Loucy (cell line): ENCODE results near the gene LMF2.

ENCODE experiments used
- H2AFZ ChIP-seq: fragments of 200-600 bp; sonication (generic); 2 replicates; pipeline ENCODE4 v1.6.0; 2016; ENCODE audit warnings: antibody characterized with exemption, mild to moderate bottlenecking, low read length, moderate library complexity
- H3F3A ChIP-seq: fragments of 200-600 bp; 2 replicates; pipeline ENCODE4 v1.6.0; 2016; ENCODE audit warnings: antibody characterized with exemption, low read depth, mild to moderate bottlenecking
- H3K27me3 ChIP-seq: fragments of 200-600 bp; sonication (generic); 2 replicates; pipeline ENCODE4 v1.6.1; 2014; ENCODE audit warnings: low read length, mild to moderate bottlenecking; ENCODE audit not compliant: insufficient read depth, poor library complexity, severe bottlenecking
- H3K36me3 ChIP-seq: fragments of 200-600 bp; sonication (generic); 2 replicates; pipeline ENCODE4 v1.6.1; 2016; ENCODE audit warnings: low read length; ENCODE audit not compliant: insufficient read depth
- H3K4me1 ChIP-seq: fragments of 200-600 bp; sonication (generic); 2 replicates; pipeline ENCODE4 v1.5.1; 2014; ENCODE audit warnings: low read length, mild to moderate bottlenecking; ENCODE audit not compliant: insufficient read depth, poor library complexity, severe bottlenecking
- H3K4me2 ChIP-seq: fragments of 200-600 bp; sonication (generic); 2 replicates; pipeline ENCODE4 v1.6.0; 2014; ENCODE audit warnings: antibody characterized with exemption, low read length, low read depth, mild to moderate bottlenecking; ENCODE audit not compliant: poor library complexity, severe bottlenecking
- H3K4me3 ChIP-seq: fragments of 200-600 bp; sonication (generic); 2 replicates; pipeline ENCODE4 v1.5.1; 2014; ENCODE audit warnings: low read length, mild to moderate bottlenecking, mixed read lengths; ENCODE audit not compliant: poor library complexity, severe bottlenecking
- H3K79me2 ChIP-seq: fragments of 200-600 bp; sonication (generic); 2 replicates; pipeline ENCODE4 v1.6.1; 2014; ENCODE audit warnings: low read length; ENCODE audit not compliant: insufficient read depth
- H3K9ac ChIP-seq: fragments of 200-600 bp; sonication (generic); 2 replicates; pipeline ENCODE4 v1.6.0; 2014; ENCODE audit warnings: mild to moderate bottlenecking, low read depth, low read length, moderate library complexity; ENCODE audit not compliant: poor library complexity, severe bottlenecking
- H3K9me2 ChIP-seq: fragments of 200-600 bp; sonication (generic); replicated peaks from 2 replicates; pipeline ENCODE4 v1.6.1; 2016; ENCODE audit warnings: low read depth, low read length, mixed read lengths
- H3K9me3 ChIP-seq: fragments of 200-600 bp; sonication (generic); 2 replicates; pipeline ENCODE4 v1.6.1; 2014; ENCODE audit warnings: mild to moderate bottlenecking, antibody characterized with exemption, low read length, low read depth; ENCODE audit not compliant: insufficient read depth
- H4K20me1 ChIP-seq: fragments of 200-600 bp; sonication (generic); 2 replicates; pipeline ENCODE4 v1.6.0; 2014; ENCODE audit warnings: antibody characterized with exemption, low read length, mild to moderate bottlenecking; ENCODE audit not compliant: insufficient read depth, poor library complexity, severe bottlenecking
- EZH2phosphoT487 ChIP-seq: fragments of 200-600 bp; IDR thresholded peaks from 2 replicates; pipeline ENCODE4 v1.6.1; 2018; ENCODE audit warnings: antibody characterized with exemption, mild to moderate bottlenecking, moderate library complexity, borderline replicate concordance
- TF ChIP-seq, protein P1 (sequence below): fragments of 200-600 bp; sonication (generic); conservative IDR thresholded peaks from 2 replicates; pipeline ENCODE4 v1.5.1; 2014; ENCODE audit warnings: mild to moderate bottlenecking, antibody characterized with exemption, low read length

The LMF2 gene

DNA sequence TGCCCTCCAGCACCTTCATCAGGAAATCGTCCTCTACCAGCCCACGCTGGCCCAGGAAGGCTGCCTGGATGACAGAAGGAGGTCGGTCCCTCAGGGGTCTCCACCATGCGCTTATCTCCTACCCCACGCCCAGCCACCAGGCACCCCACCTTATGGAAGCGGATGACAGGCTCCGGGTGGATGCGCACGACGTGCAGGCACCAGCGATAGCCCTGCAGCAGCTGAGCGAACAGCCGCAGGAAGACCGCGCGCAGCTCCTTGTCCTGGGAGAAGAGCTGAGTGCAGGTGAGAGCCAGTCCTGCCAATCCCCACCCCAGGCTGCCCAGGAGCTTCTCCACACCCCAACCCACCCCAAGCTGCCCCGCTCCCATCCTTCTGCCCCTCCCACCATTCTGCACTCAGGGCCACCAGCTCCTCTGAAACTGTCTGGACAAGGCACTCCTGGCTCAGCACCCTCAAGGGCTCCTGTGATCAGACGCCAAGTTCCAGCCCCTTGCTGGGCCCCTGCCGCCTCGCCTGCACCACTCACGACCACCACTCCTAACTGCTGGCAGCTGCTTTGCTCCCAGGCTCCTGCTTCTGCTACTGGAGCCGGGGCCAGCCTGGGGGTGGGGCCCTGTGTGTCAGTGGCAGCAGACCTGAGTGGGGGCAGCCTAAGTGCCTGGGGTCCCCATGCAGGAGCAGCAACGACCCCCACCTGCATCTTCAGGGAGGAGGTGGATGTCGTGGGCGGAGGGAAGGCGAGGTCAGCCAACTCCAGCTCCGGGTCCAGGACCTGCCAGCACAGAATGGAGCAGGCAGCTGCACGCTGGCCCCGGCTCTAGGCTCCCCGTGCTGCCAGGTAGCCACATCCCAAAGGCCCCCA, 42.2 kb downstream of the LMF2 start:
- peaks cover 20% of the 10 kb centered on the region for H4K20me1 ChIP-seq
- peaks cover 6% of the 10 kb centered on the region; the same call in 1 of the 2 replicates for H3F3A ChIP-seq

DNA sequence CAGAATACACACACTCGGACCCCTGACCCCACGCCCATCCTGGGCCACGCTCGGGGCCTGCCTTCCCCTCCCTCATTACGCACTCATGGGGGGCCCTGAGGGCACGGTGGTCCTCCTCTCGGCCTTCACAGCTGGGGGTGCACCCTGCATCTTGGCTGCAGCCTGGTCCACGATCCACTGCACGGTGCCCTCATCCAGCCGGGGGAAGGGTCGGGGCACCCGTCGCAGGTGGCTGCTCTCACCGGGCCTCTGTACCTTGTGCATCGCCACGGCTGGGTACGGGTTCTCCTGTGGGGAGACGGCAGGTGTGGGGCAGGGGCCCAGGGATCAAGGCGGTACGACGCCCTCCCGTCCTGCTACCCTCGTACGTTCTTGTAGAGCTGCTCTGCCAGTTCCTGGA, 43.1 kb downstream of the LMF2 start:
- Histone ChIP-seq H3K4me2 (no peak overlapping the region), H3K79me2 (peaks cover 50% of the 10 kb centered on the region), H3K9me3 (no peaks in the 10 kb centered on the region), H4K20me1 (peaks cover 20% of the 10 kb centered on the region), H3F3A (peaks cover 3% of the 10 kb centered on the region; the same call in 1 of the 2 replicates), H3K9me2 (no peaks in the 10 kb centered on the region), H3K9ac (no peak overlapping the region), H3K4me1 (peaks cover 26% of the 10 kb centered on the region), H2AFZ (no peak overlapping the region), H3K36me3 (peaks cover 80% of the 10 kb centered on the region; the same call in 1 of the 2 replicates), H3K4me3 (no peak overlapping the region), H3K27me3 (no peaks in the 10 kb centered on the region)
- no peak for TF ChIP-seq EZH2phosphoT487
- TF ChIP-seq, protein P1, sequence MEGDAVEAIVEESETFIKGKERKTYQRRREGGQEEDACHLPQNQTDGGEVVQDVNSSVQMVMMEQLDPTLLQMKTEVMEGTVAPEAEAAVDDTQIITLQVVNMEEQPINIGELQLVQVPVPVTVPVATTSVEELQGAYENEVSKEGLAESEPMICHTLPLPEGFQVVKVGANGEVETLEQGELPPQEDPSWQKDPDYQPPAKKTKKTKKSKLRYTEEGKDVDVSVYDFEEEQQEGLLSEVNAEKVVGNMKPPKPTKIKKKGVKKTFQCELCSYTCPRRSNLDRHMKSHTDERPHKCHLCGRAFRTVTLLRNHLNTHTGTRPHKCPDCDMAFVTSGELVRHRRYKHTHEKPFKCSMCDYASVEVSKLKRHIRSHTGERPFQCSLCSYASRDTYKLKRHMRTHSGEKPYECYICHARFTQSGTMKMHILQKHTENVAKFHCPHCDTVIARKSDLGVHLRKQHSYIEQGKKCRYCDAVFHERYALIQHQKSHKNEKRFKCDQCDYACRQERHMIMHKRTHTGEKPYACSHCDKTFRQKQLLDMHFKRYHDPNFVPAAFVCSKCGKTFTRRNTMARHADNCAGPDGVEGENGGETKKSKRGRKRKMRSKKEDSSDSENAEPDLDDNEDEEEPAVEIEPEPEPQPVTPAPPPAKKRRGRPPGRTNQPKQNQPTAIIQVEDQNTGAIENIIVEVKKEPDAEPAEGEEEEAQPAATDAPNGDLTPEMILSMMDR, result no peak

More for the DNA sequence above, 42.2 kb downstream of the LMF2 start:
- Histone ChIP-seq H3K4me3 (no peak overlapping the region), H3K9me3 (no peaks in the 10 kb centered on the region), H3K9me2 (no peaks in the 10 kb centered on the region), H3K9ac (no peak overlapping the region), H3K36me3 (peaks cover 72% of the 10 kb centered on the region; the same call in 1 of the 2 replicates), H3K4me1 (peaks cover 28% of the 10 kb centered on the region), H3K4me2 (no peak overlapping the region), H3K79me2 (peaks cover 50% of the 10 kb centered on the region), H3K27me3 (no peaks in the 10 kb centered on the region), H2AFZ (no peak overlapping the region)
- TF ChIP-seq EZH2phosphoT487, result no peak
- TF ChIP-seq, protein P1, result no peak

DNA sequence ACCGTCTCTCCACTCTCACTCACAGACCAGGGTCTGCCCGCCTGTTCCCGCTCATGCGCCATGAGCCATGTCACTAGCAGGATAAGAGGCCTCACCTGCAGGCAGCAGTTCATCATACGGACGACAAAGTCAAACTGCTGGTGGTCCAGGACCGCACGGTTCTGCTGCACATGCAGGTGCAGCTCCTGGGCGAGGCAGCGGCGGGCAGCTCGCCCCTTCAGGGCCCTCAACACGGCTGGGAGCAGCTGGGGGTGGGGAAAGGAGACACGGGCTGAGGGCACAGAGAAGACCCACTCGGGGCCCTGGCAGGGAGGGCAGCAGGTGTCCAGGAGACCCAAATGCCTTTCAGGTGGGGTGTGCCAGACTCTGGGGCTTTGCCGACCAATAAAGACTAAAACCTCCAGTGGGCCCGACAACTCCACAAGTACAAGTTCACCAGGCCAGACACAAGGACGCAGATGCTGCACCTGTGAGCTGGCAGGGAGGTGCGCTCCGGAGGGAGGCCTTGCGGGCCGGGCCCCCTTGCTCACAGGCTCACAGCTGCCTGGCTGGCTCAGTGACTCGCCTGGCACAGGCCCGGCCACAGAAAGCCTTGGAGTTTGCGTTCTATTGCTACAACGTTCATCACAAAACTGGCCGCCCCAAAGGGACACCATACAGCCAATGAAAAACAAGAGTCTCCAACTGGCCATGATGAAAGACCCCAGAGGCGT, 44.2 kb downstream of the LMF2 start:
- peaks cover 91% of the 10 kb centered on the region; the same call in 1 of the 2 replicates for H3K36me3 ChIP-seq
- H3K4me3 ChIP-seq, result no peak overlapping the region
- H3K9ac ChIP-seq, result no peak overlapping the region
- H3K27me3 ChIP-seq, result no peaks in the 10 kb centered on the region
- H3K4me1 ChIP-seq, result peaks cover 17% of the 10 kb centered on the region
- H3K79me2 ChIP-seq, result peaks cover 41% of the 10 kb centered on the region
- peaks cover 11% of the 10 kb centered on the region for H4K20me1 ChIP-seq
- no peak overlapping the region for H3K4me2 ChIP-seq
- TF ChIP-seq, protein P1, result no peak
- no peak for TF ChIP-seq EZH2phosphoT487
- no peak overlapping the region for H2AFZ ChIP-seq
- no peaks in the 10 kb centered on the region for H3K9me3 ChIP-seq
- H3K9me2 ChIP-seq, result no peaks in the 10 kb centered on the region
- no peaks in the 10 kb centered on the region for H3F3A ChIP-seq
